Activated CD4-positive, CD25-positive, alpha-beta regulatory T cell treated with anti-CD3 and anti-CD28 coated beads, Interleukin-2, amount 50 U/mL, for 72 hours (primary cell): ENCODE measurements around the gene ZBTB11.
"Not testable (repeated sequence)": the region's sequence is repeated elsewhere in the genome, so short reads cannot be mapped to it uniquely, and the experiment has no call there.

Source experiments
- DNase-seq: peaks from one replicate; pipeline ENCODE4 v3.0.0; 2021

The ZBTB11 gene, protein sequence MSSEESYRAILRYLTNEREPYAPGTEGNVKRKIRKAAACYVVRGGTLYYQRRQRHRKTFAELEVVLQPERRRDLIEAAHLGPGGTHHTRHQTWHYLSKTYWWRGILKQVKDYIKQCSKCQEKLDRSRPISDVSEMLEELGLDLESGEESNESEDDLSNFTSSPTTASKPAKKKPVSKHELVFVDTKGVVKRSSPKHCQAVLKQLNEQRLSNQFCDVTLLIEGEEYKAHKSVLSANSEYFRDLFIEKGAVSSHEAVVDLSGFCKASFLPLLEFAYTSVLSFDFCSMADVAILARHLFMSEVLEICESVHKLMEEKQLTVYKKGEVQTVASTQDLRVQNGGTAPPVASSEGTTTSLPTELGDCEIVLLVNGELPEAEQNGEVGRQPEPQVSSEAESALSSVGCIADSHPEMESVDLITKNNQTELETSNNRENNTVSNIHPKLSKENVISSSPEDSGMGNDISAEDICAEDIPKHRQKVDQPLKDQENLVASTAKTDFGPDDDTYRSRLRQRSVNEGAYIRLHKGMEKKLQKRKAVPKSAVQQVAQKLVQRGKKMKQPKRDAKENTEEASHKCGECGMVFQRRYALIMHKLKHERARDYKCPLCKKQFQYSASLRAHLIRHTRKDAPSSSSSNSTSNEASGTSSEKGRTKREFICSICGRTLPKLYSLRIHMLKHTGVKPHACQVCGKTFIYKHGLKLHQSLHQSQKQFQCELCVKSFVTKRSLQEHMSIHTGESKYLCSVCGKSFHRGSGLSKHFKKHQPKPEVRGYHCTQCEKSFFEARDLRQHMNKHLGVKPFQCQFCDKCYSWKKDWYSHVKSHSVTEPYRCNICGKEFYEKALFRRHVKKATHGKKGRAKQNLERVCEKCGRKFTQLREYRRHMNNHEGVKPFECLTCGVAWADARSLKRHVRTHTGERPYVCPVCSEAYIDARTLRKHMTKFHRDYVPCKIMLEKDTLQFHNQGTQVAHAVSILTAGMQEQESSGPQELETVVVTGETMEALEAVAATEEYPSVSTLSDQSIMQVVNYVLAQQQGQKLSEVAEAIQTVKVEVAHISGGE

DNA sequence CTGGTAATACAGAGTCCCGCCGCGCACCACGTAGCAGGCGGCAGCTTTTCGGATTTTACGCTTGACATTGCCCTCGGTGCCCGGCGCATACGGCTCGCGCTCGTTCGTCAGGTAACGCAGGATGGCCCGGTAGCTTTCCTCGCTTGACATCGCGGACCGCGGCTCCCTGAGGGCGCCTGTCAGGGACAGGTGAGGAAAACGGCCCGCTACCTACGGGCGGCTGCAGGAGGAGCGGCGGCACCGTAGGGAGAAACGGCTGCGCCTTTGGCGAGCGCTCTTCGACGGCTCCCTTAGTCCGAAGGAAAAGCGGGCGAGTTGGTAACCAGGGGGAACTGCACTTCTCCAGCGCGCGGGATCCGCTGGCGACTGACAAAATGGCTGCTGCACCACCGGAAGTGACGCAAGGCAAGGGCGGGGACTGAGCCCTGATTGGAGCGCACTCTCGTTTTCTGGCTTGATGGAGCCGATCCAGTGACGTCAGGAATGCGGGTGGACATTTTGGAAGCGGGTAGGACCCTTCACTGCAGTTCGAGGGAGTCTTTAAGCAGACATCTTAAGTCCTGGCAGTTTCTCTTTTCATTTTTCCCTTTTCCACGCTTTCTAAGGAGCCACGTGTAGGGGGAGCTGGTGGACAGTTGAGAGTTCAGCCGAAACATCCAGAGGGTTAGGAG, at the start of gene ZBTB11:
Gene ZBTB11 (minus strand): TSS at position 368 of the 671 bp plus-strand sequence. CDS start 218 bp downstream, at position 150.
- peak; percentile 98 for DNase-seq

DNA sequence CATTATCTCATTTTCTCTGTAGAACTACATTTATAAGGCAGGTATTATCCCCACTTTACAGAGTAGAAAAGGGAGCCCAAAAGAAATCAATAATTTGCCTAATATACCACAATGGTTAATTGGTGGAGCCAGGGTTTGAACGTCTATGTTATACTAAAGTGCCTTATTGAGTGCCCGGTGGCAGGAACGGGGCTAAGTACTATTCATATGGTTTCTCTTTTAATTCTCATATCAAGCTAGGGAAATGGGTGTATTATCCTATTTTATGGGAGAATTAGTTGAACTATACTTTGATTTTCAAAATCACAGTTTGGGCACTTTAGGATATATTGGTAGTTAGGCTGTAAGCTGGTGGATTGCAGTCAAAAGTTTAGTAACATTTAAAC, 49.0 kb upstream of the ZBTB11 start:
- no peak for DNase-seq

DNA sequence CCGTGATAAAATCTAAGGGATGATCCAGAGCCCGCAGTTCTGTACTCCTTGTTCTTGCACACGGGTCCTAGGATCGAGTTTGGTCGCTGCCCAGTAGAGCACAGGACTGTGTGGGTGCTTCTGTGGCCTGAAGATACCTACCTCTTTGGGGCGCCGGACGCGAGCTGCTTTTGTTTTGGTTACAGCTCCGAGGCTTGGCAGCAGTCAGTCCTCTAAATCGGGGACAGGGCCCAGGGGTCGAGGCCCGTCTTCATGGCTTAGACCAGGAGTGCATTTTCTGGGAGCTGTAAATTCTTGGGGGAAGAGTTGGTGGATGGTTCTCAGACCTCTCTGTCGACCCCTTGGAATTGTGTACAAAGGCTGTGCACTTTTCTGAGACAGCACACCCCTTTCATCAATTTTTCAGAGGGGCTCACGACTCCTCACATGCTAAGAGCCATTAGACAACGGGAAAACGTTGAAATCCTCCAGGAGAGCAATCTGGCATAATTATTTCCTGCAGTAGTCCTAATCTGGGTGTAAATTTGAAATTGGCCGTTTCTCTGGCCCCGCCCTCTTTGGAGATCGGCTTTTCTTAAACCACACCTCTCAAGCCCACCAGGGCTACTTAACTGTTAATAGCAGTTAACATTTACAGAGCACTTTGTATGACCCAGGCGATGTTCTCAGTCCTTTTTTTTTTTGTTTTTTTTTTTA, 48.4 kb upstream of the ZBTB11 start:
- peak; percentile 52 for DNase-seq

DNA sequence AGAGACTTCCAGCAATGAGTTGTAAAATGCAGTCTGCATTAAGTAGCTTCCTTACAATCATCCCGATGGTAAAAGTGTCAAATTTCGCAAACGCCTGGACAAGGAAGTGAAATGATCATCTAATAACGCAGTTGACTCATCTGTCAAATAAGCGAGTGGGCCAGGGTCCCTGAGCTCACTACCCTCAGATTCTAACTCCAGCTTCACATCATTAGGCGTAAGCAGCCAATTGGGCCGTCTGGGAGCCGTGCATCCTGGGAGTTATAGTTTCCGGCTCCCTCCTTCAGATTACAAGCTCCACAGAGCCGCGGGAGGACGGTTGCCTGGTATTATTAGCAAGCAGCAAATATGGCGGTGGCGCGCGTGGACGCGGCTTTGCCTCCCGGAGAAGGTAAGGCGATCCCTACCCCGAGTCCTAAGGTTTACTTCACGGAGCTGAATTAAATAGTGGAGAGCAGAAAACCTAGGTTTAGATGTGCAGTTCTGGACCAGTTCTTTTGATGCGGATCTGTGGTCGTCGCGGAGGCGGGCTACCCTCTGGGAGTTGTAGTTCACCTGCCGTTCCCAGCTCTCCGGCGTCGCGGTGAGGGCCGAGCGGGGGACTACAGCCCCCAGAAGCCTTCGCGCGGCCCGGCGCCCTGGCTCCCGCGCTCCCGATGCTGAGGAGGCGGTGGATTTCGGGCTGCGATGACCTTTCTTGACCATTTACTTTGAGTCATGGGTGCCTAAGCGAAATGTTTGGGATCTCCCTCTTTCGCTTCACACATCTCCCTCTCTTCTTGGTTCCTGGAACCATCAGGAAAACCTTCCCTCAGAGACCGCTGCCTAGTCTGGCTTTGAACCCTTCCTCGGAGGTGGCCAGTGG, 47.6 kb upstream of the ZBTB11 start, which contains the start of gene CEP97:
Gene CEP97 (plus strand): TSS at position 286 of the 865 bp plus-strand sequence. CDS start 63 bp downstream, at position 349.
- peak; percentile 87 for DNase-seq

DNA sequence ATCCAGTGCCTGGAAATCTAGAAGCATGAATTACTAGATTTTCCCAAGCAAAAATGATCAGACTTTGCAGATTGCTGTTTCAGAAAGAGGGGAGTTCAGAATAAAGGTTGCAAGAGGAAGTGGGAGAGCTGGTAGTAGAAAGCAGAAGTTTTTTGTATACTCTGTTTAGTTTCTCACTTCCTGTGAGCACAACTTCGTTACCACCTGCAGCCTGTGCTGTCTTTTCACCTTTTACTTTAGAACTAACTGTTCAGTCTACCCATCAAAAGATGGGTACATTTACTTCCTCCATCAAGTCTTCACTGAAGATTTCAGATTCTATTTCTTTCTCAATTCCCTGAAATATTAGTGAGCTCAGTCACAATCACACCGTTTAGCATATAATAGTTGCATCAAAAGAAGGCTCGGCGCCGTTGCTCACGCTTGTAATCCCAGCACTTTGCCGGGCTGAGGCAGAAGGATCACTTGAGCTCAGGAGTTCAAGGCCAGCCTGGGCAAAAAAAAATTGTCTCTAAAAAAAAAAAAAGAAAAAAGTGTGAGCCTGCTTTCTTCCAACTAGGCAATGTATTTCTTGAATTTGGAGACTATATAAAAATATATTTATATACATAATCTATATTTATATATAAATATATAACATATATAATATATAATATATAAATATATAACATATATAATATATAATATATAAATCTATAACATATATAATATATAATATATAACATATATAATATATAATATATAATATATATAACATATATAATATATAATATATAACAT, 45.7 kb upstream of the ZBTB11 start:
- DNase-seq, result no peak

DNA sequence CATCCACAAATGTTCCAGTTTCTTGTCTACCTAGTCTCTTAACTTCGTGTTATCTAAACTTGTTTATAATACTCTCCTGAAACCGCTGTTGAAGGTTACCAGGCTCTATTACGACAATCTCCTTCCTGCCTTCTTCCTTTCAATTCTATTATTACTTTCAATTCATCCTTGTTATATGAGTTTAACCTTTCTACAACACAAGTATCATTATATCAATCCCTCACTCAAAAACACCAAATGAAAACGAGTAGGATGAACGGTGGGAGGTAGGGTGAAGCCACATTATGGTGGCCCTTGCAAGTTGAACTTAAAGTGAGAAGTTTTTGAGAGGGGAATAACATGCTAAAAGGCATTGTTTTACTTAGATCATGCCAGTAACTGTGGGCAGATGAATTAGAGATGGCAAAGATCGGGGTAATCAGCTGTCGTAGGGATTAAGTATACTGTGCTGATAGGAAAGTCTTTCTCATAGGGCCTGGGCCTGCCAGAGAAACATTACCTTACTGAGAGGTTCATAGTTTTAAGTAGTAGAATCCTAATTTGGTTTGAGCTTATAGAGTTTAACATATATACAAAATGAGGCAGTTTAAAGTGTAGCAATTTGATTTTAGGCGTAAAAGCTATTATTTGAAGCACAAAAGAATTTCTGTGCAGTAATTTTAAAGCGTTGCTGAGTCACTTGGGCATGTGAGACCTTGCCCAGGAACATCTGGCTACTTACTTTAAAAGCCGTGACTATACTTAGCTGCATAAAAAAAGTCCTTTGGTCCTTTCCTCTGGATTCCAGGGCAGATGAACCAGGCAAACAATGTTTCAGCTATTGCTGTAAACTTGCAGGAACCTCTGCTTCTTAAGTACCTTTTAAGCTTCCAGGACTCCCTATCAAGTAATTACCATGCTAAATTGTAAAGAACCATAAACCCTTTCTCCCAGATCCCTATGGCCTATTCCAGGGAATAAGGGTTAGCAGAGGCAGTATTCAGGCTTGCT, 44.2 kb upstream of the ZBTB11 start:
- no peak for DNase-seq

DNA sequence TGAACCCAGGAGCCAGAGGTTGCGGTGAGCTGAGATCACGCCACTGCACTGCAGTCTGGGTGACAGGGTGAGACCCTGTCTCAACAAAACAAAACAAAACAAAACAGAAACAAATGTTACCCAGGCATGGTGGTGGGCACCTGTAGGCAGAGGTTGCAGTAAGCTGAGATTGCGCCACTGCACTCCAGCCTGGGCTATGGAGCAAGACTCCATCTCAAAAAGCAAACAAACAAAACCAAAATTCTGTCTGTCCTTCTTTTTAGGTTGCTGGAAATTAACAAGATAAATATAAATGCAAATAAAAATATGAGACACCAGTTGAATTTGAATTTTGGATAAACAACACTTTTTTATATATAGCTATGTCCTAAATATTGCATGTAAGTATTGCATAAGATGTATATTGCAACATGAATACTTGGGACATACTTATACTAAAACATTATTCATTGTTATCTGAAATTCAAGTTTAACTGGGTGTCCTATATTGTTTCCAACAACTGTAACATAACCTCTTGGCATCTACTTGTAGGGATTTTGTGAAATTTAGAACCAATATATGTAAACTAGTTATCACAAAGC, 42.8 kb upstream of the ZBTB11 start:
- DNase-seq, result no peak

DNA sequence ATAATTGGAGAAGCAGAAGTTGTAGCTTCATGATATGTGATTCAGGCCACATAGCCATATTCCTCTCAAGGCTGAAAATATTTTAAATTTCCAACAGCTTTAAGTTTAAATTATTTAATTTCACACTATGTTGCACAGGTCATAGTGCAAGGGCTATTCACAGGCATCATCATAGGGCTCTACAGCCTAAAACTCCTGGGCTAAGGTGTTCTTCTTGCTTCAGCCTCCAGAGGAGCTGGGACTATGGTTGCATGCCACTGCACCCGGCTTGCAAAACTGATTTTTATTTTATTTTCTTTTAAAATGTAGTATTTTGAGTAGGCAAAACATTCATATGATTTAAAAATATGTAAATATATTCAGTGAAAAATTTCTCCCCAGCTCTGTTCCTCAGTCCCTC, 41.5 kb upstream of the ZBTB11 start:
- no peak for DNase-seq

DNA sequence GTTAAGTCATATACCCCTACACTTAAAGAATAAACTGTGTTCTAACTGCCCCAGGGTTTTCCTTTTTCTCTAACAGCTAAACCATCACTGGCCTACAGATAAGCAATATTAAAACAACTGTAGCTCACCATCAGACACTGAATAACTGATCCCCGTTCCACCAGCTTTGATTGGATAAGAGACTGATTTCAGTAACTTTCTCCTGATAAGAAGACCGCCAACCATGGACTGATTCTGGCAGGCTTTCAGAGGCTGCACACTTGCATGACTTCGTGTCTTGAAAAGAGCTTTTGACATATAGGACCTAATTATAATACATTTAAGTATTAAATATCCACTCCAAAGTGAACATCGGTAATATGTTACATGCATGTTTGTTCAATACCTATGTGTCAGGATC, 32.2 kb upstream of the ZBTB11 start:
- DNase-seq, result no peak

DNA sequence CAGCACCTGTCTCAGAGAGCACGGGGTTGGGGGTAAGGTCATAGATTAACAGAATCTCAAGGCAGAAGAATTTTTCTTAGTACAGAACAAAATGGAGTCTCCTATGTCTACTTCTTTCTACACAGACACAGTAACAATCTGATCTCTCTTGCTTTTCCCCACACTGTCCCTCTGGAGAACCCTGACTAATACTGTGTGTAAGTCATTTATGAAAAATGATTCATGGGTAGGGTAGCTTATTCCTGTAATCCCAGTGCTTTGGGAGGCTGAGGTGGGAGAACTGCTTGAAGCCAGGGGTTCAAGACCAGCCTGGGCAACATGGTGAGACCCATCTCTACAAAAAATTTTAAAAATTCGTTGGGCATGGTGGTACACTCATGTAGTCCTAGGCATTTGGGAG, 27.7 kb upstream of the ZBTB11 start:
- DNase-seq, result not testable (repeated sequence)

DNA sequence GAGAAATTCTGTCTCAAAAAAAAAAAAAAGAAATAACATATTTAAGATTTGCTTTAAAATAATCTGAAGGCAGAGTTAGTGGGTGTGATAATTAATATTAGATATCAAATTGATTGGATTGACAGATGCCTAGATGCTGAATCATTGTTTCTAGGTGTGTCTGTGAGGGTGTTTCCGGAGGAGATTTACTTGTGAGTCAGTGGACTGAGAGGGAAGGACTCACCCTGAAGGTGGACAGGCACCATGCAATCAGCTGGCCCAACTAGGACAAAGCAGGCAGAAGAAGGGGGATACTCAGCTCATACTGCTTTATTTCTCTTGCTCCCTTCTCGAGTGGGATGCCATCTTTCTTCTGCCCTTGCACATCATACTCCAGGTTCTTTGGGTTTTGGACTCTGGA, 26.2 kb upstream of the ZBTB11 start:
- DNase-seq, result no peak

DNA sequence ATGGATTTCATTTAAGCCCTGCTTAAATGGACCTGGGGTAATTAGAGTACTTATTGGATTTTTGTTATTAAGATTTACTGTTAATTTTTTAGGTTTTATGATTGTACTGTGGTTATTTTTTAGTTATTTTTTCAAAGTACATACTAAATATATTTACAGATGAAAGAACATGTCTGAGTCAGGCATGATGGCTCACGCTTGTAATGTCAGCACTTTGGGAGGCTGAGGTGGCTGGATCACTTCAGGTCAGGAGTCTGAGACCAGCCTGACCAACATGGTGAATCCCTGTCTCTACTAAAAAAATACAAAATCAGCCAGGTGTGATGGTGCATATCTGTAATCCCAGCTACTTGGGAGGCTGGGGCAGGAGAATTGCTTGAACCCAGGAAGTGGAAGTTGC, 25.8 kb upstream of the ZBTB11 start:
- no peak for DNase-seq

DNA sequence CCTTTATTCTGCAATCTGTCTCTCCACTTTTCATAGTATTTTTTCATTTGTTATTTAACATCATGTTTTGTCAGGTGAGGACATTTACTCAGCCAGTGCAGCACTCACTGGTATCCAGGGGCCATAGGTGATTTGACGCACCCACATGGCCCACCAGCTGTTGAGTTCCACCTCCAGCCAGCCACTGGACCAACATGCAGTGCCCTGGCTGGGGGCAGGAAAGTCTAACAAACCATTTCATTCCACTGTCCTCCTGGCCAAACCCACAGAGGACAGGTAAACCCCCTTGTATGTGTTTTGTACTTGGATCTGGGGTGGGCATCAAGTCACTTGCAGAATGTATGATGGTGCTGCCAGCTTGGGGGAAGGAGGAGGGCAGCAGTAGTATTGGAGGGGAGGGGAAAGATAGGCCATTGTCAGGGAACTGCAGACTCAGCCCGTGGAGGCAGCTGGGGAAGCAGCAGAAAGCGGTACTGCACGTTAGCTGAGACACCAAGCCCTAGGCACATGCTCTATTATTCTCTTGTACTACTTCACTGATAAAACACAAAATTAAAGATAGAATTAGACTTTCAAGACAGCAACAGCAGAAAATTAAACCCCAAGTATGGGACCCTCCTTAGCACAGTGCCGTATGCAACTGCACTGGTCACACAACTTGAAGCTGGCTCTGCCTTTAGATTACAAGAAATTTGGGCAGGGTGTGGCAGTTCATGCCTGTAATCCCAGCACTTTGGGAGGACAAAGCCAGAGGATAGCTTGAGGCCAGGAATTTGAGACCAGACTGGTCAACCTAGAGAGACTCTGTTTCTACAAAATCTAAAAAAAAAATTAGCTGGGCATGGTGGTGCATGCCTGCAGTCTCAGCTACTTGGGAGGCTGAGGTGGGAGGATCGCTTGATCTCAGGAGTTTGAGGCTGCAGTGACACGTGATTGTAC, 25.0 kb upstream of the ZBTB11 start:
- DNase-seq, result no peak

DNA sequence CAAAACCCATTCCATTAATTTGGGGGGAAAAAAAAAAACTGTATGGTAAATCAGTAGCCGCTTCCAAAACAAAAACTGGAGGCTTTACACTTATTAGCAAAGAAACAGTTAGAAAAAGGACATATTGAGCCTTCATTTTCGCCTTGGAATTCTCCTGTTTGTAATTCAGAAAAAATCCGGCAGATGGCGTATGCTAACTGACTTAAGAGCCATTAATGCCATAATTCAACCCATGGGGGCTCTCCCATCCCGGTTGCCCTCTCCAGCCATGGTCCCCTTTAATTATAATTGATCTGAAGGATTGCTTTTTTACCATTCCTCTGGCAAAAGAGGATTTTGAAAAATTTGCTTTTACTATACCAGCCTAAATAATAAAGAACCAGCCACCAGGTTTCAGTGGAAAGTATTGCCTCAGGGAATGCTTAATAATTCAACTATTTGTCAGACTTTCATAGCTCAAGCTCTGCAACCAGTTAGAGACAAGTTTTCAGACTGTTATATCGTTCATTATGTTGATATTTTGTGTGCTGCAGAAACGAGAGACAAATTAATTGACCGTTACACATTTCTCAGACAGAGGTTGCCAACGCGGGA, 18.9 kb upstream of the ZBTB11 start:
- no peak for DNase-seq

DNA sequence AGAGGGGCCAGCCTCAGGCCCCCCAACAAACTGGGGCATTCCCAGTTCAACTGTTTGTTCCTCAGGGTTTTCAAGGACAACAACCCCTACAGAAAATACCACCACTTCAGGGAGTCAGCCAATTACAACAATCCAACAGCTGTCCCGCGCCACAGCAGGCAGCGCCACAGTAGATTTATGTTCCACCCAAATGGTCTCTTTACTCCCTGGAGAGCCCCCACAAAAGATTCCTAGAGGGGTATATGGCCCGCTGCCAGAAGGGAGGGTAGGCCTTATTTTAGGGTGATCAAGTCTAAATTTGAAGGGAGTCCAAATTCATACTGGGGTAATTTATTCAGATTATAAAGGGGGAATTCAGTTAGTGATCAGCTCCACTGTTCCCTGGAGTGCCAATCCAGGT, 17.9 kb upstream of the ZBTB11 start:
- not testable (repeated sequence) for DNase-seq

DNA sequence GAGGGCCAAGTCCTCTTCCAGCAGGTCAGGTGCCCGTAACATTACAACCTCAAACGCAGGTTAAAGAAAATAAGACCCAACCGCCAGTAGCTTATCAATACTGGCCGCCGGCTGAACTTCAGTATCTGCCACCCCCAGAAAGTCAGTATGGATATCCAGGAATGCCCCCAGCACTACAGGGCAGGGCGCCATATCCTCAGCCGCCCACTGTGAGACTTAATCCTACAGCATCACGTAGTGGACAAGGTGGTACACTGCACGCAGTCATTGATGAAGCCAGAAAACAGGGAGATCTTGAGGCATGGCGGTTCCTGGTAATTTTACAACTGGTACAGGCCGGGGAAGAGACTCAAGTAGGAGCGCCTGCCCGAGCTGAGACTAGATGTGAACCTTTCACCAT, 16.6 kb upstream of the ZBTB11 start:
- not testable (repeated sequence) for DNase-seq
